SK-N-MC (cell line): Measurements from ENCODE around the gene PCBP3.
"Not testable (repeated sequence)": the region's sequence is repeated elsewhere in the genome, so short reads cannot be mapped to it uniquely, and the experiment has no call there.

Experiments
- DNase-seq: peaks from one replicate; pipeline ENCODE4 v3.0.0-alpha.2; 2011; ENCODE audit warnings: low read depth, low spot score
- H3K27ac ChIP-seq: fragments of 200-600 bp; sonication (generic); 2 replicates; pipeline ENCODE4 v1.5.1; 2016; ENCODE audit warnings: mixed run types
- H3K36me3 ChIP-seq: fragments of 200-600 bp; sonication (generic); 2 replicates; pipeline ENCODE4 v1.6.1; 2017; ENCODE audit warnings: antibody characterized with exemption, low read length, mixed read lengths; ENCODE audit not compliant: insufficient read depth
- H3K4me3 ChIP-seq: fragments of 200-600 bp; sonication (generic); 2 replicates; pipeline ENCODE4 v1.5.1; 2016
- H3K9ac ChIP-seq: fragments of 200-600 bp; sonication (generic); 2 replicates; pipeline ENCODE4 v1.8.0; 2017; ENCODE audit warnings: mixed run types, mixed read lengths; ENCODE audit not compliant: insufficient read length
- H3K9me3 ChIP-seq: fragments of 200-600 bp; sonication (generic); 2 replicates; pipeline ENCODE4 v1.6.1; 2017; ENCODE audit warnings: low read depth, mild to moderate bottlenecking, antibody characterized with exemption, low read length, moderate library complexity, mixed read lengths
- EZH2 ChIP-seq: fragments of 200-600 bp; sonication (generic); IDR thresholded peaks from one replicate; pipeline ENCODE4 v1.6.1; 2017; ENCODE audit warnings: antibody characterized with exemption
- FOXP2 ChIP-seq: optimal IDR thresholded peaks from 2 replicates; pipeline ENCODE3; 2011; ENCODE audit warnings: mild to moderate bottlenecking, moderate library complexity; ENCODE audit not compliant: insufficient read depth; ENCODE audit errors: extremely low read length, control extremely low read depth
- POLR2AphosphoS5 ChIP-seq: IDR thresholded peaks from 2 replicates; pipeline ENCODE4 v1.6.1; 2012; ENCODE audit warnings: mild to moderate bottlenecking, low read depth, low read length, borderline replicate concordance

Gene PCBP3

GRCh38 chr21:45620201-45620923, 23.2 kb upstream of the PCBP3 start:
- H3K36me3 ChIP-seq = no peaks in the 10 kb centered on the region

GRCh38 chr21:45621435-45622331, 21.8 kb upstream of the PCBP3 start:
- H3K9ac ChIP-seq, DNase-seq, H3K9me3 ChIP-seq, H3K27ac ChIP-seq, H3K36me3 ChIP-seq, H3K4me3 ChIP-seq: not testable (repeated sequence)

More at GRCh38 chr21:45620201-45620923, 23.2 kb upstream of the PCBP3 start:
- Histone ChIP-seq H3K4me3 (no peak overlapping the region), H3K9me3 (no peaks in the 10 kb centered on the region), H3K9ac (no peak overlapping the region), H3K27ac (no peak overlapping the region)
- no peak for DNase-seq
- no peak for TF ChIP-seq EZH2
- no peak for TF ChIP-seq FOXP2

GRCh38 chr21:45622416-45623097, 21.0 kb upstream of the PCBP3 start:
- Histone ChIP-seq H3K9ac (no peak overlapping the region), H3K4me3 (no peak overlapping the region)

GRCh38 chr21:45623436-45623835, 20.1 kb upstream of the PCBP3 start:
- no peak overlapping the region for H3K4me3 ChIP-seq
- TF ChIP-seq FOXP2 (no peak), EZH2 (no peak), POLR2AphosphoS5 (no peak)
- no peak overlapping the region for H3K27ac ChIP-seq
- H3K9ac ChIP-seq = no peak overlapping the region
- no peaks in the 10 kb centered on the region for H3K36me3 ChIP-seq
- no peaks in the 10 kb centered on the region for H3K9me3 ChIP-seq
- DNase-seq = no peak

More at GRCh38 chr21:45622416-45623097, 21.0 kb upstream of the PCBP3 start:
- H3K9me3 ChIP-seq = no peaks in the 10 kb centered on the region
- H3K36me3 ChIP-seq = no peaks in the 10 kb centered on the region
- H3K27ac ChIP-seq = no peak overlapping the region
- no peak for DNase-seq
- TF ChIP-seq POLR2AphosphoS5 (no peak), FOXP2 (no peak), EZH2 (no peak)

GRCh38 chr21:45626127-45626526, 17.4 kb upstream of the PCBP3 start:
- not testable (repeated sequence) for H3K4me3 ChIP-seq, H3K9me3 ChIP-seq, DNase-seq, H3K36me3 ChIP-seq, H3K9ac ChIP-seq, H3K27ac ChIP-seq

GRCh38 chr21:45629046-45629981, 14.2 kb upstream of the PCBP3 start:
- H3K27ac ChIP-seq = no peak overlapping the region
- H3K36me3 ChIP-seq = no peaks in the 10 kb centered on the region
- no peaks in the 10 kb centered on the region for H3K9me3 ChIP-seq
- no peak for DNase-seq
- H3K4me3 ChIP-seq = no peak overlapping the region
- TF ChIP-seq POLR2AphosphoS5 = no peak
- TF ChIP-seq EZH2 = no peak
- no peak for TF ChIP-seq FOXP2
- H3K9ac ChIP-seq = no peak overlapping the region

GRCh38 chr21:45630066-45630694, 13.3 kb upstream of the PCBP3 start:
- H3K9ac ChIP-seq = no peak overlapping the region
- DNase-seq = no peak
- TF ChIP-seq FOXP2 (no peak), POLR2AphosphoS5 (no peak), EZH2 (no peak)
- H3K9me3 ChIP-seq = no peaks in the 10 kb centered on the region
- no peaks in the 10 kb centered on the region for H3K36me3 ChIP-seq
- H3K27ac ChIP-seq = no peak overlapping the region
- H3K4me3 ChIP-seq = no peak overlapping the region

GRCh38 chr21:45630876-45631275, 12.6 kb upstream of the PCBP3 start:
- DNase-seq = no peak
- no peak overlapping the region for H3K27ac ChIP-seq
- no peak overlapping the region for H3K4me3 ChIP-seq
- no peaks in the 10 kb centered on the region for H3K9me3 ChIP-seq
- no peak overlapping the region for H3K9ac ChIP-seq
- no peak for TF ChIP-seq POLR2AphosphoS5
- TF ChIP-seq FOXP2 = no peak
- TF ChIP-seq EZH2 = no peak
- no peaks in the 10 kb centered on the region for H3K36me3 ChIP-seq
